Body of pancreas (tissue), 4 donors: ENCODE measurements around the gene CHCHD10.

Experiments used
- POLR2A ChIP-seq, 3 donors: fragments of 450-650 bp; IDR thresholded peaks; one replicate each; pipeline ENCODE4 v1.6.1; 2016; ENCODE audit warnings: antibody characterized with exemption in 3 of 3, mild to moderate bottlenecking in 2 of 3
- TF ChIP-seq, protein P1 (sequence below), 7 experiments: fragments of 450-650 bp in 4 of 7; fragments of 200-600 bp in 3 of 7; sonication (generic) in 3 of 7; IDR thresholded peaks; one replicate each; pipeline ENCODE4 v1.5.1; 2016 to 2019; ENCODE audit warnings: antibody characterized with exemption in 7 of 7

DNA sequence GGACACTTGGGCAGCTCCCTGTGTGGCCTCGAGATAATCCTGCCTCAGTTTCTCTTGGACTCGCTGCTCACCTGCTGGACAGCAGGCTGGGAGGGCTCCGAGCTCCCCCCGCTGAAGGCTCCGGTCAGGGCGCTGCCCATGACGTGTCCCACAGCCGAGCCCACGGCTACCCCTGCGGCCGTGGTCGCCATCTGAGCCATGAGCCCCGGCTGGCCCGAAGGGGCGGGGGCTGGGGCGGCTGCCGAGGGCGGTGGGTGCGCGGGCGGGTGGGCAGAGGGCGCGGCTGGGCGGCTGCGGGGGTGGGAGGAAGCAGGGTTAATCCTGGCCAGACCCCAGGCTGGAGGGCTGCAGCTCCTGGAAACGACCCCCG lies 484 bp downstream of the CHCHD10 start:
- no peak for TF ChIP-seq POLR2A (IDR thresholded peaks at IDR 0.05)
- TF ChIP-seq, protein P1, sequence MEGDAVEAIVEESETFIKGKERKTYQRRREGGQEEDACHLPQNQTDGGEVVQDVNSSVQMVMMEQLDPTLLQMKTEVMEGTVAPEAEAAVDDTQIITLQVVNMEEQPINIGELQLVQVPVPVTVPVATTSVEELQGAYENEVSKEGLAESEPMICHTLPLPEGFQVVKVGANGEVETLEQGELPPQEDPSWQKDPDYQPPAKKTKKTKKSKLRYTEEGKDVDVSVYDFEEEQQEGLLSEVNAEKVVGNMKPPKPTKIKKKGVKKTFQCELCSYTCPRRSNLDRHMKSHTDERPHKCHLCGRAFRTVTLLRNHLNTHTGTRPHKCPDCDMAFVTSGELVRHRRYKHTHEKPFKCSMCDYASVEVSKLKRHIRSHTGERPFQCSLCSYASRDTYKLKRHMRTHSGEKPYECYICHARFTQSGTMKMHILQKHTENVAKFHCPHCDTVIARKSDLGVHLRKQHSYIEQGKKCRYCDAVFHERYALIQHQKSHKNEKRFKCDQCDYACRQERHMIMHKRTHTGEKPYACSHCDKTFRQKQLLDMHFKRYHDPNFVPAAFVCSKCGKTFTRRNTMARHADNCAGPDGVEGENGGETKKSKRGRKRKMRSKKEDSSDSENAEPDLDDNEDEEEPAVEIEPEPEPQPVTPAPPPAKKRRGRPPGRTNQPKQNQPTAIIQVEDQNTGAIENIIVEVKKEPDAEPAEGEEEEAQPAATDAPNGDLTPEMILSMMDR (IDR thresholded peaks at IDR 0.05), result no peak
